ENCODE data around the gene CRYGB.

CRYGB gene, protein sequence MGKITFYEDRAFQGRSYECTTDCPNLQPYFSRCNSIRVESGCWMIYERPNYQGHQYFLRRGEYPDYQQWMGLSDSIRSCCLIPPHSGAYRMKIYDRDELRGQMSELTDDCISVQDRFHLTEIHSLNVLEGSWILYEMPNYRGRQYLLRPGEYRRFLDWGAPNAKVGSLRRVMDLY

DNA sequence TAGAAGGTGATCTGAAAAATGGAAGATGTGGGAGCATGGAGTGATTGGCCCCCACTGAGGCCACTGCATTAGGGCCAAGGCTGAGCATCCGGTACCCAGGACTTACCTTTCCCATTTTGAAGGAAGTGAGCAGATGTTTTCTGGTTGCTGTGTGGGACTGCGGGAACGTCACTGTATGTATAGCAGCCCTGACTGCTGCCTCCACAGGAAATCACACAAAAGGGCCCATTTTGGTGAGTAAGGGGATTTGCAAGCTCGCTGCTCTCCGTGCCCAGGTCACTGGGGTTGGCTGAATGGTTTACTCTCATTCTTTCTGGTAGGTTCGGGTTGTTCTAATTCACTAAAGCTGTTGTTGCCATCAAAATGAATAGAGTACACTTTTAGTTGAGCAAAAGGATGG, at the start of gene CRYGB:
TSS of gene CRYGB (minus strand) at position 153 of the 400 bp plus-strand sequence. CDS start at position 115, 38 bp downstream.
- DNase-seq, result no peak

DNA sequence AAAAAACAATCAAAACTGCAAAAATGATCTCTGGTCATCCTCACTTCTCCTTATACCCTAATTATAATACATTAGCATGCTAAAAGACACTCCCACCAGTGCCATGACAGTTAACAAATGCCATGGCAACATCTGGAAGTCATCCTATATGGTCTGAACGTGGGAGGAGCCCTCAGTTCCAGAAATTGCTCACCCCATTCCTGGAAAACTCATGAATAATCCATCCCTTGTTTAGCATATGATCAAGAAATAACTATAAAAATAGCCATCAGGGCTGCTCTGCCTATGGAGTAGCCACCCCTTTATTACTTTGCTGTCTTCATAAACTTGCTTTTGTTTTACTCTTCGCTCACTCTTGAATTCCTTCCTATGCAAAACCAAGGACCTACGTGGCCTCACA, 49.6 kb upstream of the CRYGB start:
- DNase-seq, result no peak

DNA sequence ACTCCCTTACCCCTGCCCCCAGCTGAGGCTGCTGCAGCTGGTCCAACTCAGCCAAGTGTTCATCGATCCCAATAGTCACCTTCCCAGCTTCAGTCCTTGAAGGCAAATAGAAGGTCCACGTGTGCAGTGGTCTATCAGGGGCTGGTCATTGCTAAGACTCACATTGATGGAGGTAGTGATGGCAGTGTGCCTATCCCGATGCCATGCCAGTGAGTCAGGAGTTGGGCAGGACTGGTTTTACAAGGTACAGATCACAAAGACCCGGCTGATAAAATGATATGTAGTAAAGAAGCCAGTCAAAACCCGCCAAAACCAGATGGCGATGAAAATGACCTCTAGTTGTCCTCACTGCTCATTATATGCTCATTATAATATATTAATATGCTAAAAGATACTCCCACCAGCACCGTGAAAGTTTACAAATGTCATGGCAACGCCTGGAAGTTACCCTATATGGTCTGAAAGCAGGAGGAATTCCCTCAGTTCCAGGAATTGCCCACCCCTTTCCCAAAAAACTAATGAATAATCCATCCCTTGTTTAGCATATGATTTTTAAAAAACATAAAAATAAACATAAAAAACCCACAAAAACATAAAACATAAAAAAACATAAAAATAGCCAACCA, 46.8 kb upstream of the CRYGB start:
- DNase-seq, result no peak

DNA sequence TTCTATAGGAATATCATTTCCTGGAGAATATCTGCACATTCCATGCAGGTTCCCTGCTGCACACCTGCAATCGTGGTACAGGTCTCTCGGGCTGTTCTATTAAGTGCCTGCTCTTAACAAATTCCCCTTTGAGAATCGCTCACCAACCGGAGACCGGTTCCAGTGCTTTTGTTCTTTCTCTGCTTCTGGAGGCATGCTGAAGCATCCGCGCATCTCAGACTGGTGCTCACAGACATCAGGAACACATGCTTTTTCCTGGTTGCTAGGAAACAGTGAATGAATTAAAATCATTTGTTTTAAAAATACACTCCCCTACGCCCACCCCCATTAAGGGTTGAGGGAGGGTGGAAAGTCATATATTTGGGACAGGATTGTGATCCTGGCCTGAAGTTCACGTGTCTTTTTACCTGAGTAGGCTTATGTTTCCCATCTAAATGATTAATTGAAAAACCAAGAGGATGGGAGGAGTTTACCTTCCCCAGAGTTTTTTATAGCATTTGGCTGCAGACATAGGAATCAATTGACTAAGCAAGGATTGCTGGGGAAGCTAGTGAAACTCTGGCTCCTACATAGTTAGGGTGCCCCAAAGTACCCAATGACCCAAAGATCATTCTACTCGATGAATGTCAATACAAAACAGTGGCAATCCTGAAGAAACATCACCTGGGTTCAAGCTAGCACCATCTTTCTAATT, 44.0 kb upstream of the CRYGB start, which contains the start of gene C2orf80:
TSS of gene C2orf80 (minus strand) at position 221 of the 694 bp plus-strand sequence. CDS start 3,044 bp downstream, outside the sequence.
- no peak for DNase-seq

DNA sequence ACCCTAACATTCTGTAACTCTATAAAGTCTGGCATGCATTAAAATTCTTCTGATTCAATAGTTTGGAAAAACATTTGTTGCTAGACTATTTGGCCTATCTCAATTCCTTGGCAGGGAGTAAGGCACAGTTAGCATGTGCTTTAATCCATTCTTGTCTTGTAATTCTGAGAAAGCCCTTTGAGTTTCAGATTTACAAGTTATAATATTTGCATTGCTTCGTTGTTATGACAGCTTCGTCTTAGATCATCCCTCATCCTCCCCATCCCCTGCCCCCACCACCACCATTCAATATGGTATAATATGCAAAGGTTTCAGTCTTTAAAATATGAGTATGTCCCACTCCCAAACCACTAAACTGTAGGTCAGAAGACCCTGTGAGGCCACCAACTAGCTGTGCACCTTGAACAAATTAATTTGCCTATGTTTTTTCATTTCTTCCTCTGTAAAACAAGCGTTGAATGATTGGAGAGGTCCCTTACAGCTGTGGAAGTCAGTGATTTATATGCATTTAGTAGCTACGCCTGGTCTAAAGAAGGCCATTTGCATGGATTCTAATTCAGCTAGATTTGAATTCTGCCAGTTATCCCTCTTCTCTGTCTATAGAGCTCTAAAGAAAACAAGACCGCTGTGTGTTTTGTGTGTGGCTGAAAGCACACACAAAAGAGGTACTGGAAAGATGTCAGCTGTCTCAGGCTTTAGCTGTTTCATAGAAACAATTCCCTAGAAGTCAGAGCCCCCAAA, 43.3 kb upstream of the CRYGB start:
- no peak for DNase-seq

DNA sequence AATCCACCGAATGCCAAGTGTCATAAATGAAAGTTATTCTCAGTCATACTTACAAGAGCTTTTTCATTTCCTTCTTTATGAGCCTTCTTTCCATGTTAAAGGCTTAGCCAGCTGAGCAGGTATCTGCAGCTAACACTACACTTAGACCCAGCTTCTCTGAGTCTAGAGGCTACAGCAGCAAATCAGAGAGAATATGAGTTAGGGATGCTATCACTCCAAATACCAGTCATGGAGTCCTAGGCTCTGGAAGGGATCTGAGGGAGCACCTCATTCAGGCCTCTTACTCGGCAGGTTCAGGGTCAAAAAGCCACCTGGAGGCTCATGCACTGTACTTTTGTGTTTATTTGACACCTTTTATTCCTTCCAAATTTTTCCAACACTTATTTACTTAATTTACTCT, 40.9 kb upstream of the CRYGB start:
- DNase-seq, result no peak

DNA sequence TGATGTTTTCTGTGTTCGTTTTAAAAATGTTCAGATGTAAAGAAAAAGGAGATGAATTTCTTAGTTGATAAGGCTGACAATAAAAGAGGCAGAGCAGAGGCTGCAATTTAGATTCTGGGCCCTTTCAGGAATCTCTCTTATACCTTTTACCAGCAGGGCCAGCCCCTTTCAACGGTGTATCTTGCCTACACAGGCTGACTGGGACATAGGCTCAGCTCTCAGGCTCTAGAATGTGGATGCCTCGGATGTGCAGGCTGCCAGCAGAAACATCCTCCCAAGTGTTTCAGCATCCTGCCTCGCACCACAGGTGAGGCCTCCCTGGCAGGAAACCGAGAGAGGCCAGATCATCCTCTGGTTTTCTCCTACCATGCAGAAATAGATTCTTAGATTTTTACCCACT, 40.5 kb upstream of the CRYGB start:
- no peak for DNase-seq

DNA sequence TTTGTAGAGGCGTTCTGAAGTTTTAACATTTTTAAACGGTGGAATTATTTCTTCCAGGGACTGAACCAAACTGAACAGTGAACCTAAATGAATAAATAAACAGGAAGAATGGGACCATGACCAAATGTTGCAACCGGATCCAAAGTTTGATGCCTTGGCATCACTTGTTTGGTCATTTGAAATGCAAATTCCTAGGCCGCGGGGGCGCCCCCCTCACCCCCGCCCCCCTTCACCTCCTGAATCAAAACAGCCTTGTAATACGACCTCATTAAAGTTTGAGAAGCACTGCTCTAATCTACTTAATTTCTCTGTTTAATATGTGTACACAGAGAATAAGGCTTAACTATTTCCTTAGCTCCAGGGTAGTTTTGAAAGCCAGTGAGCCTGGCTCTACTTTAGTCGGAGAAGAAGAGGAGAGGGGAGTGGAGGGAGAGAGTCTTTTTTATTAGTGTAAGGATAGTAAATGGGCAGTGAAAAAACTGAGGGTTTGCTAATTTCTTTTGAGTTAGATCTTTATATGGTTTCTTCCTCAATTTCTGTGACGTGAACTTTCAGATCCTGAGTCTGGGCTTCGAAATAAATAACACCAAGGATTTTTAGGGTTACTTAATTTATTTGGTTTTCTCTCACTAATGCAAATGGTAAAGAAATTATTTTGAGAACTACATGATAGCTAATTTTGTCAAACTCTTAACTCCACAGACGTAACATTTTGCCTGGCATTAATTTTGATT, 38.2 kb upstream of the CRYGB start:
- DNase-seq, result no peak

DNA sequence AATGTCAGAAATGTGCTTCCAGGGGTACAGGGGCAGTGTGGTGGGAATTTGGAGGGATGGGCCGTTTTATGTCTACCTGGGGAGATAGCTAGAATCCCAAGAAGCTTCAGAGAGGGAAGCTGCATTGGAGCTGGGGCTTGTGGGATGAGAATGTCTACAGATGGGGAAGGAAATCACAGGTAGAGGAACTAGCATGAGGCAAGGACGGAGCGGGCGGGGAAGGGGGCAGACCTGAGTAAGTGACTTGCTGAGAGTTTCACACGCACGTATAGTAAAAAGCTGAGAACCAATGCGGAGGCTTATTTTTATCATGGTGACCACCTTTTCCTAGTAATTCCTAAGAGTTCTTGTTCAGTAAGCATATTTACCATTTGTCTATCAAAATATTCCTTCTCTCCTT, 37.6 kb upstream of the CRYGB start:
- no peak for DNase-seq

DNA sequence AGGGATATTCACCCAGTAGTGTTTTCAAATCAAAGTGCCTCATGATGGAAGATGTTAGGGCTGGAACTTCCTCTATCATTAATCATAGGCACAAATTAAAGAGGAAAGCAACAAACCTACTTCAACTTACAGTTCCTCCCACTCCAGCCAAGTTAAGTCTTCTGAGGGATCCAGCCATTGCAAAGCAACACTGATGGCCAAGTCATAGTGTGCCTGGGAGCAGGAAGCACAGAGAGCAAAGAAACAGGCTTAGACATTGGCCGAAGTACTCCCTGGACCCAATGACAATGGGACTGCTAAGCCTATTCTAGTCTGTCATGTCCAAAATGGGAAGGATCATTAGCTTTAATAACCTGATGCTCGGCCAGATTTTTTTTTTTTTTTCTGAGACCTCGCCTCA, 36.9 kb upstream of the CRYGB start:
- no peak for DNase-seq

DNA sequence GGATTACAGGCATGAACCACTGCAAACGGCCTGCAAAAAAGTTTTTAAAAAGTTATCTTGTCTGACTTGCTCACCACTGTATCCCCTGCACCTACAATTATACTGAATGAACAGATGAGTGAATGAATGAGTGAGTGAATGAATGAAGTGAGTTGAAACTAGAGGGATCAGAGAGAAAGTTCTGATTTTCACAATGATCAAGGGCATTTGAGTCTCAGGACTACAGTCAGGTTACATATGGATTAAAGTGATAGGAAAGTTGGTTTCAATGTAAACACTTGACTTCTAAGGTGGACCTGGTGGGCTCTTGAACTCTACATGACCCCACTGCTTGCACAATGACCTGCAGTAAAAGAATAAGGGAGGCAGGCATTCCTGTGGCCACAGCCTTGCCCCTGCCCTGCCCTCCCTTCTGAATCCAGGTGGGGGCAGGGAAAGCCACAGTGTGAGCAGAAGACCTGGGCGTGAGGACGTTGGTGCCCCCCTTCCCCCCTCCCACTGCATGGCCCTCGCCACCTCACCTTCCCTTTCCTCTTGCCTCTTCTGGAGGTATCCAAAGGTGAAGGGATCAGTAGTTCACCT, 33.2 kb upstream of the CRYGB start:
- no peak for DNase-seq

DNA sequence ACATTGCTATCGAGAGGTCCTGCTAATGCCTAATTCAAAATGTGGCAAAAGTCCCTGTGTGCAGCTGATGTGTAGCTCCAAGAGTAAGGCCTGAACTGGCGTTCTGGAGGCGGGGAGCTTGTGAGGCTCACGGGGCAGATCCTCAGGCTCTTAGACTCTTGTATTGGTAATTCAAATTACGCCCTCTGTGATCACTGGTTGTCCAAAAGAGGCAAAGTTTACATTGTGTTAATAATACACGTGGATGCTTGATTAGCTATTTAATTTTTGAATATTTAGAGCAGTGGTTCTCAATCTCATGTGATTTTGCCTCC, 29.8 kb upstream of the CRYGB start:
- no peak for DNase-seq

DNA sequence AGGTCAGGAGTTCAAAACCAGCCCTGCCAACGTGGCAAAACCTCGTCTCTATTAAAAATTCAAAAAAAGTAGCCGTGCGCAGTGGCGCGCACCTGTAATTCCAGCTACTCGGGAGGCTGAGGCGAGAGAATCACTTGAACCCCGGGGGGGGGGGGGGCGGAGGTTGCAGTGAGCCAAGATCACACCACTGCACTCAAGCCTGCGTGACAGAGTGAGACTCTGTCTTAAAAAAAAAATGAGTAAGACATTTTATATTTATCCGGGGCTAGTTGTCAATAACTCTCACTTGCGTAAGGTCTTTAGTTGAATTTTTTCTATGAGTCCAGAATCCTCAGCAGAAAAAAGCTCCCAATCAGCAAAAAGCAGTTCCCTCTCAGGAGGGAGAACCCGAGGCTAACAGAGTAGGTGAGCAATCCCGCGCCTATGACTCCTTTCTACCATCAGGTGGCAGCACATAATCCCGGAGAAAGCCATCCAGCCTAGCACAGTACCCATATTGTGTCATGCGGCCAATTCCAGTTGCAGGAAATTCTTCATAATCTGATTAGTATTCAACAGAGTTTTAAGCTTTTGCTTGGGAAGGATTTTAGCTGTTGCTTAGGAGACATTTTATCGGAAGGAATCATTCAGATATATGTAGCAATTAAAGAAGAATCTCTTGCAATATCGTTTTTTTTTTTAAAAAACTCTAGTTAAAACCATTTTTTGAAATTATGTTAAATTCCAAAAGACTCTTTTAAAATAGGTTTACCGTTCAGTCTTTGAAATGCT, 29.3 kb upstream of the CRYGB start:
- DNase-seq, result peak; percentile 67

DNA sequence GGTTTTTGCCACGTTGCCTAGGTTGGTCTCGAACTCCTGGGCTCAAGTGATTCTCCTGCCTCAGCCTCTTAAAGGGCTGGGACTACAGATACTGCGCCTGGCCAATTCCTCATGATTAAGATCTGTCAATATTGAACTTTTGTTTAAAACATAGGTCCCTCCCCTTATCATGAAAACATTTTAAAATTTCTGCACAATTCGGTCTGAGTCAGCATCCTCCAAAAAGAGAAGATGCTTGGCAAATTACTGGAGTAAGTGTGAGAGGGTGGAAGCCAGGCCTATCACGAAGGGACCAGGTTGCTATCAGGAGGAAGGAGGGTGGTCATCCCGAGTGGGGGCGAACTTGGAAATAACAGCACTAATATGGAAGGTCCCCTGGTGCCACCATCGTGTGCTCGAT, 28.2 kb upstream of the CRYGB start:
- no peak for DNase-seq

DNA sequence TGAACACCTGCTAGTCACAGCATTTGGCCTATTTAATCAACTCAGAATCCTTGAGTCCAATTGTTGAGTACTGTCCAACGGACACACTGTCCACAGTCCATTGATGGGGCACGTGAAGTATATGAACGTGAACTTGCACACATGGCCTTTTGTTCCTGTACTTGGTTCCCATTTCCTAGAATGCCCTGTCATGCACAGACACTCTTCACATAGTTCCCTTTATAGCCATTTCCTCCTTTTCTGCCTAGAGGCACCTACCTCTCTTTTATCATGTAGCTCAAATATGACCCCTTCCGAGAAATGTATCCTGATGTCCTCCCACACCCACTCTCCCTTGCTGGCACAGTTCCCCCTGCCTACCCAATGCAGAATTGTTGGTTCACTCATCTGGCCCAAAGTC, 26.2 kb upstream of the CRYGB start:
- DNase-seq, result no peak

DNA sequence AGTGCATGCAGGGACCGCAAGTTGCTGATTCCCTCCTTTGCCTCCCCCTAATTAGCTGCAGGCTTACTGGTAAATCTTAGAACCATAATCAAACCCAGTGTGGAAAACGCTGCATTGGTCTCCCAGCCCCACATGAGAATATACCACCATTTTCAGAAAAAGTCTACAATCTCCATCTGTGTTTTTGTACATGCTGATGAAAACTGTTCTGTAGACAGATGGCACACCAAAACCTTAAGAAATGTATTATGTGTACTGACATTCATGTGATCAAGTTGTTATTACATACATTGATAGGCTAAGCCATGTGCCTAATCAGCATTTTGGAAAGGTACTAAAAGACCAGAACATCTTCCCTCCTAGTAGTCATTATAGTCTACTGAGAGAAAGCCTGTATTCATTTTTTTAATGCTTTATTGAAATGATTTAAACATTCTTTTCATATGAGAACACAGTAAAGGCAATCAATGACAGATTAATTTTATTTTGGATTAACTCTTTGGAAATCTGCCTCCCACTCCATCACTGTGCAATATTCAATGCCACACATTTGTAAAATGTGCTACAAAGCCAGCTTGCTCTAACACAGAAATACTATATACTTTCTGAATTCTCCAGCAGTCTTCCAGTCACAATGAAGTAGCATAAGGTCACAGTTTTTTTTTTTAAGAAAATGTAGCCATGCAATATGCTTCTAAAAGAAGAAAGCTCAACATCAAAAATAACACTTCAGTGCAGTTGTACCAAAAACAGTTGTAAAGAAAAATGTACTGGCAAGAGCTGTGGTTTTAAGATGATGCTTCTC, 19.2 kb upstream of the CRYGB start:
- DNase-seq, result no peak

DNA sequence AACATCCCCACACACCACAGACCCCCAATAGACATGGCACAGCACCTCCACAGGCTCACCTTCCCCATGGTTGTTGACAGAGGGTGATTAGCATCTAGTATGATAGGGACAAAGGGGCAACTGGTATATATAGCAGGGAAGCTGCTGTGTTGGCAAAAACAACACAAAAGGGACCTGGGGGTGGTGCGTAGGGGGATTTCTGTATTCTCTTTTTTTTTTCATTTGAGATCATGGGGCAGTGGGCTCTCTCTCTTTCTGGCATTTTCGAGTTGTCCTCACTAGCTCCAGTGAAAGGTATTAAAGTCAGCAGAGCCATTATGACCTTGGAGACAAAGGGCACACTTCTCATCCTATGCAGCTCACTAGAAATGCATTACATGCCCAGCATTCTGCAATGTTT, 17.5 kb upstream of the CRYGB start, which contains the start of gene CRYGA:
TSS of gene CRYGA (minus strand) at position 101 of the 400 bp plus-strand sequence. CDS start at position 68, 33 bp downstream.
- no peak for DNase-seq

DNA sequence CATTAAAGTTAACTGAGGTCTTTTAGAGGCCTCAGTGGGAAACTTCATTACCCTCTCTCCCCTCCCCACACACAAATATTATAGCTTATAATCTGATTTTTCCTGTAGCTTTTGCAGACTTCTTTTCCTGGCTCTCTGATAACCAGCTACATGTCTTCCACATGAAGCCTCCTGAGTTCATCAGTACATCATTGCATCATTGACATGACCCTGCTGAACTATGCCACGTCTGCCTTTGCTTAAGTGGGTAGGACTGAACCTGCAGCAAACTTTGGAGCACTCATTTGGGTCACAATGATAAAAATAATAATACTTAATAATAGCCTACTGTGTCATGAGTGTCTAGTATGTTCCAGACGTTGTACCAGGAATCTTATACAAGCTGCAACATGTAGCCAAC, 10.5 kb upstream of the CRYGB start:
- DNase-seq, result no peak

DNA sequence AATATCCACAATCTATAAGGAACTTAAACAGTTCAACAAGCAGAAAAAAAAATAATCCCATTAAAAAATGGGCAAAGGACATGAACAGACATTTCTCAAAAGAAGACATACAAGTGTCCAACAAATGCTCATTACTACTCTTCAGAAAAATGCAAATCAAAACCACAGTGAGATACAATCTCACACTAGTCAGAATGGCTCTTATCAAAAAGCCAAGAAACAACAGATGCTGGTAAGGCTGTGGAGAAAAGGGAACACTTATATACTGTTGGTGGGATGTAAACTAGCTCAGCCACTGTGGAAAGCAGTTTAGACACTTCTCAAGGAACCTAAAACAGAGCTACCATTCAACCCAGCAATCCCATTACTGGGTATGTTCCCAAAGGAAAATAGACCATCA, 7.2 kb upstream of the CRYGB start:
- no peak for DNase-seq

DNA sequence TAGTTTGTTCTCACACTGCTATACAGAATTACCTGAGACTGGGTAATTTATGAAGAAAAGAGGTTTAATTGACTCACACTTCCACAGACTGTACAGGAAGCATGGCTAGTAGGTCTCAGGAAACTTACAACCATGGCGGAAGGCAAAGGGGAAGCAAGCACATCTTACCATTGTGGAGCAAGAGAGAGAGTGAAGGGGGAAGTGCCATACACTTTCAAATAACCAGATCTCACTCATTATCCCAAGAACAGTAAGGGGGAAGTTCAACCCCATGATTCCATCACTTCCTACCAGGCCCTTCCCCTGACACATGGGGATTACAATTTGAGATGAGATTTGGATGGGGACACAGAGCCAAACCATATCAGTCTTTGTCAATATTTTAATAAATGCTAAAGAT, 5.0 kb upstream of the CRYGB start:
- no peak for DNase-seq

DNA sequence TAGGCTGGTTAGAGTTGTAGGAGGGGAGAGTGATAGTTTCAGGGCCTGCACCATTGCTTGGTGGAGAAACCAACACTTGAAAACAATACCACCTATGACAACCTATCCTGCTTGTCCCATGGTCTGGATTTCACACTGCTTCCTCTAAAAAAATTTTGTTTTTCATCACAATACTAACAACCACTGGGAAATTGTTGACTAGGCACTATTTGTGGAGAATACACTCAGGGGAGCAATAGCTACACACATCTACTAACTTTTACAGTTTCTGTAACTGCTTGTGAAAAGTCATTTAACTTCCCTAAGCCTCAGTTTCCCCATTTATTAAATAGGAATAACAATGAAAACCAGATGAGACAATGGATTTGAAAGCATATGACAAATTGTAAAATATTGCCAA, 4.1 kb upstream of the CRYGB start:
- DNase-seq, result no peak
